Osteoblast (primary cell): ENCODE data around the gene PGGT1B. TPM values are rescaled to one million over a fixed set of nuclear protein-coding genes. Genes with fewer than 3 reads are reported as not detected.

Source experiments
- DNase-seq: peaks from one replicate; pipeline ENCODE4 v3.0.0; 2011; ENCODE audit warnings: low spot score, mixed read lengths; ENCODE audit not compliant: insufficient read length; ENCODE audit errors: missing footprints
- H2AFZ ChIP-seq: 2 replicates; pipeline ENCODE4 v1.6.0; 2011; ENCODE audit warnings: mild to moderate bottlenecking, low read length
- H3K27ac ChIP-seq: 2 replicates; pipeline ENCODE4 v1.5.1; 2011; ENCODE audit warnings: mild to moderate bottlenecking, low read depth, low read length, moderate library complexity
- H3K27me3 ChIP-seq: 2 replicates; pipeline ENCODE4 v1.6.0; 2012; ENCODE audit warnings: mild to moderate bottlenecking, control low read depth, inconsistent platforms, low read length, moderate library complexity; ENCODE audit not compliant: insufficient read depth
- H3K36me3 ChIP-seq: 2 replicates; pipeline ENCODE4 v1.5.1; 2011; ENCODE audit warnings: mild to moderate bottlenecking, low read length, control low read depth, moderate library complexity; ENCODE audit not compliant: insufficient read depth
- H3K4me1 ChIP-seq: 2 replicates; pipeline ENCODE4 v1.5.1; 2011; ENCODE audit warnings: mild to moderate bottlenecking, low read length, control low read depth, moderate library complexity; ENCODE audit not compliant: insufficient read depth
- H3K4me2 ChIP-seq: 2 replicates; pipeline ENCODE4 v1.6.0; 2011; ENCODE audit warnings: mild to moderate bottlenecking, low read length; ENCODE audit not compliant: insufficient read depth
- H3K4me3 ChIP-seq: fragments of 200-600 bp; sonication (generic); 3 replicates; pipeline ENCODE4 v1.5.1; 2012; ENCODE audit warnings: mild to moderate bottlenecking, low read length, inconsistent platforms; ENCODE audit not compliant: insufficient read depth
- H3K79me2 ChIP-seq: 2 replicates; pipeline ENCODE4 v1.6.0; 2012; ENCODE audit warnings: mild to moderate bottlenecking, low read length, control low read depth, inconsistent platforms; ENCODE audit not compliant: insufficient read depth
- H3K9me3 ChIP-seq: 2 replicates; pipeline ENCODE4 v1.5.1; 2011; ENCODE audit warnings: low read depth, low read length, control low read depth
- H4K20me1 ChIP-seq: 2 replicates; pipeline ENCODE4 v1.6.0; 2012; ENCODE audit warnings: mild to moderate bottlenecking, low read length, control low read depth; ENCODE audit not compliant: insufficient read depth
- CTCF ChIP-seq: IDR thresholded peaks from 2 replicates; pipeline ENCODE4 v1.5.1; 2011; ENCODE audit warnings: mild to moderate bottlenecking, low read depth, low read length, moderate library complexity; ENCODE audit errors: extremely low read depth
- total RNA-seq: library from RNA; depleted of rRNA; stranded (reverse); fragments of >200 nt; gene quantifications from 2 replicates; pipeline ENCODE4 v1.2.3, GENCODE V29; 2012

Gene PGGT1B
- total RNA-seq, 1 donor = 14.1 TPM

- H3K9me3 ChIP-seq = no peaks in the 10 kb centered on the region
- no peak for TF ChIP-seq CTCF
- H3K4me1 ChIP-seq = no peaks in the 10 kb centered on the region
- no peak for DNase-seq
- H3K27me3 ChIP-seq = no peaks in the 10 kb centered on the region
- no peaks in the 10 kb centered on the region for H4K20me1 ChIP-seq
- no peaks in the 10 kb centered on the region for H3K36me3 ChIP-seq
- H3K4me3 ChIP-seq = no peak overlapping the region
- no peak overlapping the region for H2AFZ ChIP-seq
- no peaks in the 10 kb centered on the region for H3K79me2 ChIP-seq
- no peak overlapping the region for H3K4me2 ChIP-seq
- H3K27ac ChIP-seq = no peak overlapping the region
These were observed 19.5 kb upstream of the PGGT1B start for GRCh38 chr5:115282131-115282530.

- Histone ChIP-seq H3K4me2 (no peak overlapping the region), H2AFZ (no peak overlapping the region), H3K4me3 (no peak overlapping the region), H3K27me3 (no peaks in the 10 kb centered on the region), H3K36me3 (no peaks in the 10 kb centered on the region), H3K4me1 (no peaks in the 10 kb centered on the region), H3K9me3 (no peaks in the 10 kb centered on the region), H4K20me1 (no peaks in the 10 kb centered on the region), H3K79me2 (no peaks in the 10 kb centered on the region), H3K27ac (no peak overlapping the region)
- TF ChIP-seq CTCF = no peak
- no peak for DNase-seq
These were observed 11.9 kb upstream of the PGGT1B start for GRCh38 chr5:115274584-115274983.

GRCh38 chr5:115272297-115272958 lies 9.8 kb upstream of the PGGT1B start:
- TF ChIP-seq CTCF = no peak
- no peak overlapping the region for H2AFZ ChIP-seq
- no peaks in the 10 kb centered on the region for H3K36me3 ChIP-seq
- no peak overlapping the region for H3K4me3 ChIP-seq
- no peak overlapping the region for H3K27ac ChIP-seq
- no peaks in the 10 kb centered on the region for H3K27me3 ChIP-seq
- H4K20me1 ChIP-seq = no peaks in the 10 kb centered on the region
- H3K79me2 ChIP-seq = no peaks in the 10 kb centered on the region
- no peak for DNase-seq
- H3K4me1 ChIP-seq = peaks cover 6% of the 10 kb centered on the region
- H3K4me2 ChIP-seq = no peak overlapping the region
- H3K9me3 ChIP-seq = no peaks in the 10 kb centered on the region

DNA sequence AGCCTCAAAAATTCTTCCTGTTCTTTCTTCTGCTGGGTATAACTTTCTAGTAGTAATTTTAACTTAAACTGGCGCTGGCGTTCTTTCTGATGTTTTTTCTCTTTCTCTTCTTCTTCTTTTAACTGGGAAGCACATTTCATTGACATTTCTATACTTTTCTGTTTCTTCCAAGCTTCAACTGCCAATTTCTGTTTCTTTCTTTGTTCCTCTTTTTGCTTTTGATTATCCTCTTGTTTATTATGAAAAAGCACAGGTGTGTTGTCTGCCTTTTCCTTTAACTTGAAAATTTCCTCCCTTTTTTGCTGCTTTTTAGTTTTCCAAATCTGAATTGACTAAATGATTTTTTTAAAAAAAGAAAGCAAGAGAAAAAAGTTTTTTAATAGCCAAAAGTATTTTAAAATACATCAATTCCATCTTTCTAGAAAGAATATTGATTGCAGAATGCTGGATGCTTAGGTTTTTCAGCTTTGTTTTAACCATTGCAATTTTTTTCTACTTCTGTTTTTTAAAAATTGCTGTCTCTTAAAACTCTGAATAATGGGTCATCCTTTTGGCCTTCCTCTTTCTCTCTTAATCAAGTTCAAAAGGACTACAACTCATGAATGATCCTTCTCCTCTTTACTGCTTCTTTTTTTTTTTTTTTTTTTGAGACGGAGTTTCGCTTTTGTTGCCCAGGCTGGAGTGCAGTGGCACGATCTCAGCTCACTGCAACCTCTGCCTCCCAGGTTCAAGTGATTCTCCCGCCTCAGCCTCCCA lies 8.8 kb upstream of the PGGT1B start:
- no peak for TF ChIP-seq CTCF
- H3K36me3 ChIP-seq = no peaks in the 10 kb centered on the region
- H3K4me1 ChIP-seq = peaks cover 6% of the 10 kb centered on the region
- no peak for DNase-seq
- H3K4me3 ChIP-seq = no peak overlapping the region
- no peaks in the 10 kb centered on the region for H3K9me3 ChIP-seq
- H3K79me2 ChIP-seq = no peaks in the 10 kb centered on the region
- H3K27ac ChIP-seq = no peak overlapping the region
- no peaks in the 10 kb centered on the region for H3K27me3 ChIP-seq
- no peak overlapping the region for H3K4me2 ChIP-seq
- no peaks in the 10 kb centered on the region for H4K20me1 ChIP-seq
- no peak overlapping the region for H2AFZ ChIP-seq
